Measurements from ENCODE around the gene HSD17B7.
"Not testable (repeated sequence)": the region's sequence is repeated elsewhere in the genome, so short reads cannot be mapped to it uniquely, and the experiment has no call there.

HSD17B7 gene

DNA sequence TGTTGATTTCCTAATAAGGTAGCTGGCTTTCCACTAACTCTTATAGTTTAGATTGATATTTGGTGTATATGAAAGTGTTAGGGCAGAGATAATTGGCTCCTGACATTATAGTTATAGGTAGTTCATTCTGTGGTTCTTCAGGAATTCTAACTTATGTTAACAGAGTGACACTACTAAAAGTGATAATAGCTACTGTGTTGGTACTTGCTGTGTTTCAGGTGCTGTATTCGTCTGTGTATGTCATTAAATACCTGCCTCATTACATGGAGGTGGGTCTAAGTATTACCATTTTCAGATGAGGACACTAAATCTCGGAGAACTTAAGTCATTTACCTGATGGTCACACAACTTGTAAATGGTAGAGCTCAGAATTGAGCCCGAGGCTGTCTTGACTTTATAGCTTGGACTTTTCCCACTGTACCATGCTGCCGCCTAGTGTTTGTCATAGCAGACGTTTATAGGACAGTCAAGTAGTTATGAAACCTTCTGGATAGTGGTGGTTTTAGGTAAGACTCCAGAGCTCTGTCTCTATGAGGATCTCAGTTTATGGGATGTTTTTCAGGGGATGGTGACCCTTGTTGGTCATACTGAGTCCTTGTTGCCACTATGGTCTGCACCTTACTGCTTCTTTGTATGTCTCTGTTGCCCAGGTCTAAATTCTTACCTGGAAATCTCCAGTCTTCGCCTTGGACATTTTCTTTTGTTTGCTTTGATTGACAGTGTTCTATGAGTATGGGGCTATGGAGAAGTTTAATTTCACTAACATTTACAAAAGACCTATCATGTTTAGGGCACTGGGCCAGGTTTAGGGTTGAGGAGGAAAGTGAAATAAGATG lies 9.7 kb downstream of the HSD17B7 start:
- H3K4me3 ChIP-seq (ENCODE audit: low read length) = not testable (repeated sequence)

DNA sequence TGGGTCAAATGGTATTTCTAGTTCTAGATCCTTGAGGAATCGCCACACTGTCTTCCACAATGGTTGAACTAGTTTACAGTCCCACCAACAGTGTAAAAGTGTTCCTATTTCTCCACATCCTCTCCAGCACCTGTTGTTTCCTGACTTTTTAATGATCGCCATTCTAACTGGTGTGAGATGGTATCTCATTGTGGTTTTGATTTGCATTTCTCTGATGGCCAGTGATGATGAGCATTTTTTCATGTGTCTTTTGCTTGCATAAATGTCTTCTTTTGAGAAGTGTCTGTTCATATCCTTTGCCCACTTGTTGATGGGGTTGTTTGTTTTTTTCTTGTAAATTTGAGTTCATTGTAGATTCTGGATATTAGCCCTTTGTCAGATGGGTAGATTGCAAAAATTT lies 17.0 kb downstream of the HSD17B7 start:
- H3K4me3 ChIP-seq (ENCODE audit: low read length) = not testable (repeated sequence)

DNA sequence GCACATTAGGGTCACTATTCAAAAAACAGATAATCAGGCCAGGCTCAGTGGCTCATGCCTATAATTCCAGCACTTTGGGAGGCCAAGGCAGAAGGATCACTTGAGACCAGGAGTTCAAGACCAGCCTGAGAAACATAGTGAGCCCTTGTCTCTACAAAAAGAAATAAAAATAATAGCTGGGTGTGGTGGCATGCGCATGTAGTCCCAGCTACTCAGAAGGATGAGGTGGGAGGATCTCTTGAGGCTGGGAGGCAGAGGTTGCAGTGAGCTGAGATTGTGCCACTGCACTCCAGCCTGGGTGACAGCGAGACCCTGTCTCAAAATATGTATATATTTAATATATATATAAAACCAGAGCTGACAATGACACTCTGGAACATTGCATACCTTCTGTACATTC lies 21.9 kb downstream of the HSD17B7 start:
- H3K4me3 ChIP-seq (ENCODE audit: low read length) = not testable (repeated sequence)

DNA sequence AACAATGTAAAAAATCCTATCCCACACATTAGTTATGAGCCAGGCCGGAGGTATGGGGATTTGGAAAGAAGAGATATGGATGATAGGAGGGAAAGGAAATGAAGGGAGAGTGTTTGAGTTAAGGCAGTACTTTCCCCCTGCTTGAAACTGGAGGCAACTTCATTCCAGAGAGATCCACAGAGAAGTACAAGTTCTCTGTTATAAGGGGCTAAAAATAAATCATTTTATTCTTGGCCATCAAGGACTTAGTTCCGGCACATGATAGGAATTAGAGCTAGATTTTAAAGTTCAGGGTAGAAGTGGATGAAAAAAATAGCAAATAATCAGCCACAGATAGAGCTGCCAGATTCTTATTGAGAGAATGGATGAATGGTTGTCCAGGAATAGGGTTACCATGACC lies 27.6 kb downstream of the HSD17B7 start:
- not testable (repeated sequence) for H3K4me3 ChIP-seq (ENCODE audit: low read length)

DNA sequence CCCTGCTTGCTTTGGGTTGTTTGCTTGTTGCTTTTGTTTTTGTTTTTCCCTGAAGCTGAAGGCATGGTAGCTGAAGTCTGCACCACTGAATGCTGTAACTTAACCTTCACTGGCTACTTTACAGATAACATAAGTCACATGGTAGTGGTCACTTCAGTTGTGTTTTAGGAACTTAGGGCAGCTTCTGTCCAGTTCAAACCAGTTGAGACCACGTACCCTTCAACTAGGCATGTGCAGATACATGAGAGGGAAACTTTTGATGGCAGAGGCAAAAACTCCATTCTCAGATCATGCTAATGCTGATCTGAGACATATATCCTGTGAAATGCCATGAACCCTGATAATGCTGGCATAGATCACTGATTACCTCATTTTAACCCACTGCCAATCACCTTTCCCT lies 28.2 kb downstream of the HSD17B7 start:
- H3K4me3 ChIP-seq (ENCODE audit: low read length) = not testable (repeated sequence)

DNA sequence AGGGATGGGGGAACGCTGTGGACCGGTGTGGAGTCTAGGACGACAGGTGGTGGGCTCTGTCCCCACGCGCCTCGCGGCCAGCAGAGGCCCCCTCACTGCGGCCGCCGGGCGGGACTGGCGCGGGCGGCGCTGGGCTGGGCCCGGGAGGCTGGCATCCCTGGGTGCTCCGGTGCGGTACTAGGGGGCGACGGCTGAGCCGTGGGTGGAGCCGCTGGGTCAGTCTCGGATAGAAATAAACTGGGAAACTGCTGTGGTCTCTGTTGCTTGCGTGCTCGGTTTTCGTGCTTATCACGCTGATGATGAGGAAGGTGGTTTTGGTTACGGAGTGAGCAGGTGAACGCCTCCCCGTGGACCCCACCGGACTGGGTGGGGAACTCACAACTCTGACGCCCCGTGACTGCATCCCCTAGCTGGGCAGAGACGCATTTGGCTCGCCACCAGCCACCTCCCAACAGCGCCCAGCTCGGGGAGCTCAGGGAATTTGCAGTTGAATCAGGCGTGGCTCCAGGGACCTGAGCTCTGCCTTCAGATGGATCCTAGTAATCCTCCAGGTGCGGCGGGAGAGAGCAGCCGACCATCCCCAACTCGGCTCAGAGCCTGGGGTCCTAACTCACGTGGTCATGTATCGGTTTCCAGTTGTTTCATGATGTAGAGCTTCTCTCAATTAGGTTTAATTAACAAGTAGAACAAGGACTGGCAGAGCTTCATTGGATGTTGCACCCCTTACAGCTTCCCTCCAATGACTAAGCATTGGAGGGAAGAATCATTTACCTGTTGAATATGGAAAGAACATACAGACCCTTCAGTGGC lies 32.1 kb downstream of the HSD17B7 start:
- peak overlapping the region; percentile 37 for H3K4me3 ChIP-seq (ENCODE audit: low read length)
- TF ChIP-seq ZNF274 (IDR thresholded peaks at IDR 0.05; ENCODE audit: low read depth, low read length) = no peak

DNA sequence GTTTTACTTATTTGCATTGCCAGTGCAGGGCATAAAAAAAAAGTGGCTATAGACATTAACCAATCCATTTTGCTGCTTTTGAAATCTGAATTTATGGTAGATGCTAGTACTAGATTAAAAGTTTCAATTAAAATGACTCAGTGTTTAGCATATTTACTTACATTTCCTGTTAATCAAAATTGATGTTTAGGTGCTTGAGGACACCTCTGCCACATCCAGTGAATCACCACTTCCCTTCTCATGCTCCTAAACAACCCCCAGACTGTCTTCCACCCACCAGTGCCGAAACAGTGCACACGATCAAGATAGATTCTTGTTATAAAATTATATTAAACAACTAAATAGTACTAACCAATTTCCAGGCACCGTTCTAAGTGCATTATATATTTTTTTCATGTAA lies 32.7 kb downstream of the HSD17B7 start:
- no peak for TF ChIP-seq ZNF274 (IDR thresholded peaks at IDR 0.05; ENCODE audit: low read depth, low read length)
- no peak overlapping the region for H3K4me3 ChIP-seq (ENCODE audit: low read length)

DNA sequence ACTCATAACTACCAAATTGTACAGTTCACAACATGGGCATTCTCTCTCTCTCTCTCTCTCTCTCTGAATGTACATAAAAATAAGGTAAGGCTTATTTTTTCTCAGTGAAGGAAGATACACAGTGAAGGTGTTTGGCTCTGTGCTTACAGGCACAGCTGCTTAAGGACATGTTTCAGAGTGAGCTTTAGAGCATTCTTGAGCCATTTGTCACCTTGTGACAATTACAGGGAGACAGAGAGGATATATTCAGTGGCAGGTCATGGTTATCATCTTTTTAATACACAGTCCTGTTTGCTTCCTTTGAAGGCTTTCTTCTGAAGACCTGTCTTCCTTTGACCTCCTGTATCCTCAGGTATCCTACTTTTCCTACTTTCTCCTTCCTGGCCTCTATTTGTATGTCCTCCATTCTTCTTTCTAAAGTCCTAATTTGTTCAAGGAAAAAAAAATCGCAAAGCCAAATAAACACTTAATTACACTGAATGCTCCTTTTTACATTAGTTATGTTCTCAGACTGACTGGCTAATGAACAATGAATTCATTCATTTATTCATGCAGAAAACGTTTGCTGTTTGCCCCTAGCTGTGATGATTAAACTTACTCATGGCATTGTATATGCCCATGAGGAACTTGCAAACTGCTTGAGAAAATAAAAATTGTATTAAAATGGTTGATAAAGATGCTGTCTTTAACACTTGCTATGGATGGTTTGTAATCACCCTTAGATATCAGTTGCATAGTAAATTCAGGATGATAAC lies 33.4 kb downstream of the HSD17B7 start:
- H3K4me3 ChIP-seq (ENCODE audit: low read length) = no peak overlapping the region
- TF ChIP-seq ZNF274 (IDR thresholded peaks at IDR 0.05; ENCODE audit: low read depth, low read length) = no peak

DNA sequence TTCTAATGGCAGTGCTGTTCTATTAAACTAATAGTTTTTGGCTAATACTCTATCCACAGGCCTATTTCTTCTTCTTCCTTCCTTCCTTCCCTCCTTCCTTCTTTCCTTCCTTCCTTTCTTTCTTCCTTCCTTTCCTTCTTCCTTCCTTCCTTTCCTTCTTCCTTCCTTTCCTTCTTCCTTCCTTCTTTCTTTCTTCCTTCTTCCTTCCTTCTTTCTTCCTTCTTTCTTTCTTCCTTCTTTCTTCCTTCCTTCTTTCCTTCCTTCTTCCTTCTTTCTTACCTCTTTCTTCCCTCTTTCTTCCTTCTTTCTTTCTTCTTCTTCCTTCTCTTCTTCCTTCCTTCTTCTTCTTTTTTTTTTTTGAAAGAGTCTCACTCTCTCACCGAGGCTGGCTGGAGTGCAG lies 38.8 kb downstream of the HSD17B7 start:
- no peak for TF ChIP-seq ZNF274 (IDR thresholded peaks at IDR 0.05; ENCODE audit: low read depth, low read length)
- H3K4me3 ChIP-seq (ENCODE audit: low read length) = no peak overlapping the region

DNA sequence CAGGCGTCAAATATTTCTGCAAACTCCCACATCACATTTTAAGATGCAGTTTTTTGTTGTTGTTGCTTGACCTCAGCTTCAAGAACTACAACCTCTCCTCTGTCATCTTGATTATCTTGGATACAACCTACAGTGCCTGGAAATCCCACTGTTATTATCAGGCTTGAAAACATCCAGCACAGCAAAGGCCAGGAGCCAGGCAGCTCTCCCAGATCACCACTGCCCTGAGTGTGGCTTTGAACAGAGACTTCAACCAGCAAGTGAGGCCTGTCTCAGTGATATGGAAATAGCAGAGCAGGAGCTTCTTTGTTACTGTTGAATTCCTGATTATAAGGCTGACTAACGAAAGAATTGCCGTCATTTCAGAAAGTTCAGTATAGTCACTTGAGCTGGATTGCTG lies 42.0 kb downstream of the HSD17B7 start:
- no peak overlapping the region for H3K4me3 ChIP-seq (ENCODE audit: low read length)
- TF ChIP-seq ZNF274 (IDR thresholded peaks at IDR 0.05; ENCODE audit: low read depth, low read length) = no peak

DNA sequence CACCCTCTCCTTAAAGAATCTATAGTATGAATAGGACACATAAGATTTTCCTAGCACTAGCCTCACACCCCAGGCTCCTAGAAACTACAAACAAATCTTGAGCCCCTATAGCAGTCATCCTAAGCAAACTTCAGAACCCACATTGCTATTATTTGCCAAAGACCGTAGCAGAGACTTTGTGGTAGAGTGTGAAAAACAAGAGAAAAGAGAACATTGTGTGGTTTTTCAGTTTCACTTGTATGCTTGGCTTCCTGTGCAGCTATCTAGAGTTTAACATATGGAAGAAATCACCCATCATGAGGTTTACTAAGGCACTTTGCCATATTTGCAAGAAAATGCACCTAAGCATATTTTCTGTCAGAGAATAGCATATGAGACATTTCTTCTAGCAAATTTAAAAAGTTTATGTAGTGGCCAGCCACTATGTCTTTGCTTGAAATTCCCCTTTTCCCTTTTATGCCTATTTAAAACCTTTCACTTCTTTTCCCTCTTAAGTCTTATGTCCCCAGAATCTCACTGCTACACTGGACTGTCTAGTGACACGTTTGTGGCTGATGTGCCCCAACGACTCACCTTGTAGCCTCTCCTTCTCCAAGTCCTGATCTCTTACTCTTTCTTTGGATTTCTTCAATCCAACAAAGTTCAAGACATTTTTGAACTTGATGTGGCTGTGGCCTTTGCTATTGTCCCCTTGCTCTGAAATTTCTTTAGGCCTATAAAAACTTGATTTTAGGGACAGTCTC lies 44.8 kb downstream of the HSD17B7 start:
- no peak overlapping the region for H3K4me3 ChIP-seq (ENCODE audit: low read length)
- no peak for TF ChIP-seq ZNF274 (IDR thresholded peaks at IDR 0.05; ENCODE audit: low read depth, low read length)

DNA sequence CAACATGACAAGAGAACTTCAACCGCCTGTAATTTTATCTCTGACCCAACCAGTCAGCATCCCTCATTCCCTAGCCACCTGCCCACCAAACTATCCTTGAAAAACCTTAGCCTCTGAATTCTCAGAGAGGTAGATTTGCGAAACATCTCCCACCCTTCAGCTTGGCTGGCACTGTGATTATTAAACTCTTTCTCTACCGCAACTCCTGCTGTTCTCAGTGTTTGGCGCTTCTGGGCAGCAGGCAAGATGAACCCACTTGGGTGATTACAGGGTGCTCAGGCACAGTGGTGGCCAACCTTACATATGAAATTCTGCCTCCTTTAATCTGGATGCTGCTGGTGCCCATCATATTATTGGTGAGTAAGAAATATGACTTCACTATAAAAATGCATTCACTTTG lies 48.4 kb downstream of the HSD17B7 start:
- no peak overlapping the region for H3K4me3 ChIP-seq (ENCODE audit: low read length)
- TF ChIP-seq ZNF274 (IDR thresholded peaks at IDR 0.05; ENCODE audit: low read depth, low read length) = no peak

DNA sequence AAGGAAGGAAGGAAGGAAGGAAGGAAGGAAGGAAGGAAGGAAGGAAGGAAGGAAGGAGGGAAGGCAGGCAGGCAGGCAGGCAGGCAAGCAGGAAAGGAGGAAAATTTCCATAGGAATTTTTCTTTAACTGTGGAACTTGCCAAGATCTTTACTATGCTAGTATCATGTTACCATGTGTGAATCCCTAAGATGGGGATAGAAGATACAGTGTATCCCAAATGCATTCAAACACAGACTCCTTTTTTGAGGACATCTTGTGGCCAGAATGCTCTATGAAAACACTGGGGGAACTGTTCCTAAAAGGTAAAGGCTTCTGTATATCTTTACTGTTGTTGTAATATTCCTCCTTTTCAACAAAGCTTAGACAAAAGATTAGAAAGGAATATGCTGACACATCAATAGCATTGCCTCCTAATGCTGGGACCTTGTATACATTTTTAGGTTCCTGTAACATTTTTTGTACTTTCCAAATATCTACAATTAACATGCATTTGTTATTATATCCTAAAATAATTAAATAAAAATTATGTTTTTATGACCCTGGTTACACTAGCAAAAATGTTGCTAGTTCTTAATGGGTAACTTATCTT lies 49.8 kb downstream of the HSD17B7 start:
- no peak overlapping the region for H3K4me3 ChIP-seq (ENCODE audit: low read length)
- no peak for TF ChIP-seq ZNF274 (IDR thresholded peaks at IDR 0.05; ENCODE audit: low read depth, low read length)

DNA sequence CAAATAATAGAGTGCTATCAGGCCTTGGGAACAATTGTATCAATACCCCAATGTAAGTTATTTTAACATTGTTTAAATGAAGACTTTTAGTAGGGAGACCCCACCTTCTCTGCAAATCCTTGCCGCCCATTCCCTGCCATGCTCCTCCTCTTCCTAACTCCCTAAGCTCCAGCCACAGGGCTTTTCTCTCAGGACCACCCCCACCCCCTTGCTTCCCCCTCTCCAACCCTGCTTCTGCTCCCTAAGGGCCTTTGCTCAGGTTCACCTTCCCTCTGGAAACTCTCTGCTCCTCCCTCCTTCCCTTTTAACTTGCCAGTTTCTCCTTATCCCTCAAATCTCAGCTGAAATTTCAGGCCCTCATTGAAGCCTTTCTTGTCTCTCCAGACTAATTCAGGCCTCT lies 53.7 kb downstream of the HSD17B7 start:
- TF ChIP-seq ZNF274 (IDR thresholded peaks at IDR 0.05; ENCODE audit: low read depth, low read length) = no peak
- H3K4me3 ChIP-seq (ENCODE audit: low read length) = no peak overlapping the region
